ENCODE data around the gene CTNNA2. TPM values are rescaled to one million over a fixed set of nuclear protein-coding genes. Genes with fewer than 3 reads are reported as not detected.

Gene CTNNA2
- total RNA-seq, 1 donor from 2014 or later = not detected

DNA sequence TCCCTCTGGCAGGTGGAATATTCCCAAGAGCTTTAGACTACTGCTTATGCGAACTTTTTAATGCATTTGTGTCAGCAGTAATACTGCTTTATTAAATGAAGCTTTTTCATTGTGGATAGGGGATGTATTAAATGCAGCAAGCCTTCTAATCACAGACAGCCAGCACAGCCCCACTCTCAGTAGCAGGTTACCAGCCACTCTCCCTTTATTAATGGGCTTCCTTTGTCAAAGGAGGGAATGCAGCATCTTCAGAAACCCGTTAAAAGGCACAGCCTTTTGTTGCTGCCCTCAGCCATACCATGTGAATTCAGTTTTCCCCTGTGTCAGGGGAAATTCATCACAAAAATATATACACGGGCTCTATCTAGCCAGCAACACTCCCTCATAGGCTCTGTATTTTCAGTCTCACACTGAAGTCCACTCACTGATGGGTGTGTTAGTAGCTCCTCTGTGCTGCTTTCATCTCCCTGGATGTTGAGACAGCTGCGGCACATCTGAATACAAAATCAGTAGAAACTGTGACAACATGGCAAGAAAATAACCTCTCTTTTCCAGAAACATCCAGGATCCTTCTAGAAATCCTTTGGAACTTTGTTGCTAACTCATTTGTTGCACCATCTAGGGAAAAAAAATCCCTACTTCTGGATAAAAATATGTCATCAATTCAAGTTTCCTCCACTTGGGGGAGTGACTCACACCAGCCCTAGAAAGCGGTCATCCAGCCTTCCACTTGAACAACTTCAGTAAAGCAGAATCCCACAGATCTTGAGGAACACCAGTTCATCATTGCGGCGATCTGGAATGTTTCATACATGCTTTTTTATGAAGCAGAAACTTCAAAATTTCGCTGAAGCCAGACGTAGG, 743.3 kb downstream of the CTNNA2 start:
- no peak for DNase-seq (ENCODE audit: low spot score)

DNA sequence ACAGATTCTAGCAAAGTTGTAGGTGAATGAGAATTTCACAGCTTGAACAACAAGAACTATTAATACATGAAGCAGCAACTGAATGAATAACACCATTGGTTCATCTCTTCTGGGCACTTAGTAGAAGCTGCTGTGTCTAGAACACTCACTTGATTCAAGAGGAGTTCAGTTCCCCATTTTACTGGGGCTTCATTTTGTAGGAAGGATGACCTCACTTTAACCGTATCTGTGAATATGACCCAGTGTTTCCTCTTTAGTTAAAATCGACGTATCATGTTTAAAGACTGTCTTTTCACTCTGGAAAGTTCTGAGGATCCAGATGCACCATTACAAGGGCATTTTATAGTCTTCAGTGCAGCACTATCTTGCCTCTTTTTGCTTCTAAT, 743.9 kb downstream of the CTNNA2 start:
- no peak for DNase-seq (ENCODE audit: low spot score)

DNA sequence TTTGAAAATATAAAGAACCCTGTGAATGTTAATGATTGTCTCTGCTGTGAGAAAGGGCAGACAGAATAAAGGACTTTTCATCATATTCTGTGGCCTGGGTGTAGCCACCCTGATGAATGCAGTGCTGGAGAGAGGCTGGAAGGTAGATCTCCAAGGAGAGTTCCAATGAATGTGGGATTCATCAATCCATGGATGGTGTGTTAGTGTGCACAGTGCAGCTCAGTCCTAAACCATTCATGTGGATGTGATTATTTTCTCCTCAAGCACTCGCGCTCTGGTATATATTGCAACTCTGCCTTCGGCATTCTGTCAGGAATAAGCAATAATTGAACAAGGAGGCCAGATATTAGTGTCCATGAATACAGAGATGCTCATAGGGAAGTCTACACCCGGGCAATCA, 744.6 kb downstream of the CTNNA2 start:
- DNase-seq (ENCODE audit: low spot score) = no peak

DNA sequence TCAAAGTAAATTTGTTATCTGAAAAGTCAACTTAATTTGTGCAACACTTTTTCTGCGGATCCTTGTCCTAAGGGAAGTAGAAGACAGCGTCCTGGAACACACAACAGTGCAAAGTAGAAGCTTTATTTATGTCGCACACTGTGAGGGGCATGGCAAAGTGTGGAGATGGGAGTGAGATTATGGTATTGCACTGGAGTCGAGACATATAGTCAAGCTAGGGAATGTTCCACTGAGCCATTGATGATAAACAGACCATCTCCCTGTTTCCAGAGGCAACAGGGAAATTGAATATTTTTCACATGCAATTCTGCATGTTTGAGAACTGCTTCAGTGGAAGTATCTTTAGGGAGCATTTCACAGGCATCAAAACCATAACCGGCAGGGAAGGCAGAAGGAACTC, 745.5 kb downstream of the CTNNA2 start:
- DNase-seq (ENCODE audit: low spot score) = no peak

DNA sequence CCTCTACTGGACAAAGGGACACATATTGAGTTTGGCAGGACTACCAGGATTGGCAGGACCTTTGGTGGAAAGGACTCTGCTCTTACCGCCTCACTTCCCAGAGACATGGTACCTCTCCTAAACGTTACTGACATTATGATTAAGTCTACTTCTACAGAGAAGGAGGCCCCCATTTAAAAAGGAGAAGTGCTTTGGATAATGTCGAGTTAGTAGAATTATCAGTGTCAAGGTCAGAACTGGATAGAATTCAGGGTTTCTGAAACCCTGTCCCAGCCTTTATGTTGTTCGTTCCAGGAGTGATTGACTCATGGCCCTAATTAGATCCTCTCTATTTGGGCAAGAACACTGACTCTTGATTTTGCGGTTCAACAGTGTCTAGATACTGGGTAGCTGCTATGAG, 745.9 kb downstream of the CTNNA2 start:
- DNase-seq (ENCODE audit: low spot score) = no peak

DNA sequence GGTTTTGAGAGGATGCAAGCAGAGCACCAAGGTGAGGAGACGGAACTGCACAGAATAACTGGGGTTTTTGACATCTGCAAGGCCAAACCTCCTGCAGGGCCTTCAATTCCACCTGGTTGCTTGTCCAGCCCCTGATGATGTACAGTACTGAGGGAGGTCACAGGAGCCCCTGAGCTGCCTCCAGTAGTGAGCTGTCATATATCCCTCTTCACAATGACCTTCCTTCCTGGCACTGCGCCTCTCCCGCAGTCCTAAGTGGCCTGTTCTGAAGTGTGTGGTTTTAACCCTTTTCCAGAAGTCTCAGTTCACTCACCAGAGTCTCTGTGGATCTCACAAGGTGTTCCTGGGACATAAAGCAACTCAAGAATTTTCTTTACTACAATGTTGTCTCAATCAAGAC, 746.4 kb downstream of the CTNNA2 start:
- no peak for DNase-seq (ENCODE audit: low spot score)

DNA sequence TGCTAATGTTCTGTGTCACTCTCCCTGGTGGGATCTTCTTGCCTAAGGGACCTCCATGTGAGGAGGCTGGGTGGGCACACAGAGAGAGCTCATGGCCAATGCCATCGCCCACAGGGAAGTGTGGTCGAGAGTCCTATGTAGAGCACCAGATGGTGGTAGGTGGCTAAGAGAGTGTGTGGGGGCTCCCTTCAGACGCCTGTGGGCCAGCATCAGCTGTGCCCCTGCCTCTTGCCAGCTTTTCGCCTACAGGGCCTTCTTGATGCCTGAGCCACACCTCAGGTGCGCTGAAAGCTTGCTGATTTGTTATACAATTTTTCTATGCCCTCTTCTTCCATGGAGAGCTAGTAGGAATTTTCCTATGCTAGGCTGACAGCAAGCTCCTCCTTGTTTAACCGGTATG, 753.4 kb downstream of the CTNNA2 start:
- no peak for DNase-seq (ENCODE audit: low spot score)

DNA sequence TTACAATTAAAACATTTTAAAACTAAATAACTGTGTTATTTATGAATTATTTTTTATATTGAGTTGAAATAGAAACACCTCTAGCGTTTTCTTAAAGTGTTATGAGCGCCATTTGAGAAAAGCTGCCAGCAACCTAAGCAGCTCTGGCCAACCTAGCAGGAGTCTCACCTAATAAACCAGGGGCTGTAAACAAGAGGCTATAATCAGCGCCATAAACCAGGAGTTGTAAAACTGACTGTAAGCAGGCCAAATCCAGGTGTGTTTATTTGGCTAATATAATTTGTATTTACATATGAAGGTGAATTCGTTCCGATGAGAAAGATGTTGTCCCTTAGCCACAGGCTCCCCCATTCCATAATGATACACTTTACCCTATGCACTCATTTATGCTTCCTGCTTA, 757.0 kb downstream of the CTNNA2 start:
- no peak for DNase-seq (ENCODE audit: low spot score)

DNA sequence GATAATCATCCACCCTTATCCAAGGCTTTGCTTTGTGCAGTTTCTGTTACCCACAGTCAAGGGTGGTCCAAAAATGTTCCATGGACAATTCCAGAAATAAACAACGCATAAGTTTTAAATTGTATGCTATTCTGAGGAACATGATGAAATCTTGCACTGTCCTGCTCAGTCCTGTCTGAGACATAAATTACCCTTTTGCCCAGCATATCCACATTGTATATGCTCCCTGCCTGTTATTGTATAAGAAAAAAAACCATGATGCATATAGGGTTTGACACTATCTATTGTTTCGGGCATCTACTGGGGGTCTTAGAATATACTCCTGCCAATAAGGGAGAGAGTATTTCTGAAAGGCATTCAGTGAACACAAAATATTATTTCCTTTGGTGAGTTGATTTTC, 767.7 kb downstream of the CTNNA2 start:
- no peak for DNase-seq (ENCODE audit: low spot score)

DNA sequence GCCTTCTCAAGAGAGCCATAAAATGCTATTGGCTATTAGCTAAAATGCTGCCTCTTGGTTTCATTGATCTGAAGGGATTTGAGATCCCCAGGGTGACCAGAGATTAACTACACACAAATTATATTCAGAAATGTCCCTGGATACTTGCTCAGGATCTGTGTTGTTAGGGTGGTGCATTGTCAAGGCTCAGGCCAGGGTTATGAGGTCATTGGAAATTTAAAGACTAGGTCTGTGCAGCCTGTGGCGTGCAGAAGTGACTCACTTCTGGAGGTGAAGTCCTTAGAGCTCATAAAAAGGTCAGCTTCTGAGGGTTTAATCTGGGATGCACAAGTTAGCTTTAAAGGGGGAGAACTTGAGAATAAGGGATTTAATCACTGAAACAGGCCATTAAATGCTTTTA, 768.2 kb downstream of the CTNNA2 start:
- DNase-seq (ENCODE audit: low spot score) = no peak

DNA sequence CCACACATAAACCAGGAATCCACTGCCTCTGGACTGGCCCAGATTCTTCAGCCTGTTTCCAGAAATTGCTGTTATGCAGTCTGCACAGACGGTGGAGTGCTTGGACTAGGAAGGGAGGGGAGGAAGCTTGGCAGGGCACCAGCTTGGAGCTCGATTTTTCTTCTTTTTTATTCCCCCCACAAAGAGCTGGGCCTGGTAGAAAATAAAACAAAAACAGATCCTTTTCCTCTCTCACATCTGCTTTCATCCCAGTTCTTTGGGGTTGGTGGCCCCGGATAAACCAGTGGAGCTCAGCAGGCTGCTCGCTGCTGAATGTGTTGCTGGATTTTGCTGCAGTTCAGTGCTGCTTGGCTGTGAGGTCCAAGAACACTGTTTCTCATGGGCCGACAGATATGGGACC, 775.7 kb downstream of the CTNNA2 start:
- no peak for DNase-seq (ENCODE audit: low spot score)

DNA sequence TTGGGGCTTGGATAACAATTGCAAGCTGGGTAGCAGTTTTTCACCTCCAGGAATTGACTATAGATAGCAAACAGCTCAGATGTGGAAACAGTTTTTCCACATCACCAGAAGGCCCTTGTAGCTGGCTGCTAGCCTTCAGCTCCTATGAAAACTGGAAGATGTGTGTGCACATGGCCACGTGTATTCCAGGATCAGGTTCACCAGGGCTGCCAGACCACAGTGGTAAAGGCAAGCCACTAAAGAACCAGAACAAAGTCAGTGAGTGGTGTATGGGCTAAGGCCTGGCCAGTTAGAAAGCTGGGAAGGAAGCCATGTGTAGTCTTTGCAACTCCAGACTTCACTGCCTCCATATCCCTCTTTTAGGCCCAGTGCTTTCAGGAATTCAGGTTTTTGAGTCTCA, 778.8 kb downstream of the CTNNA2 start:
- DNase-seq (ENCODE audit: low spot score) = no peak

DNA sequence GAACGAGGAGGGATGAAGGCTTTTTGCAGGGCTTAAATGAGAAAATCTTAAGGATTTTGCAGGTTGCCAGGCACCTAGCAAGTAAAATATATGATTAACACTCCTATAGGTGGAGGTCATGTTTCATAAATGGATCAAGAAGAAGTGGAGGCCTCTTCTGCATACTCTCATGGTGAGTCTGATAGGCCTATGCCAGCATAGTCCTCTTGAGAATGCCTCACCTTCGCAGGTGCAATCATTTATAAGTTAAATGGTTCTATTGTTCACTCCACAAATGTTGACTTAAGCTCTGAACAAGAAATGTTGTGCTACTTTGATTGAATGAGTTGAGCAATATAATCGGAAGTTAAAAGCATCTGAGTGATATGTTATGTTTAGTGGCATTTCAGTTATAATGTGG, 779.6 kb downstream of the CTNNA2 start:
- no peak for DNase-seq (ENCODE audit: low spot score)

DNA sequence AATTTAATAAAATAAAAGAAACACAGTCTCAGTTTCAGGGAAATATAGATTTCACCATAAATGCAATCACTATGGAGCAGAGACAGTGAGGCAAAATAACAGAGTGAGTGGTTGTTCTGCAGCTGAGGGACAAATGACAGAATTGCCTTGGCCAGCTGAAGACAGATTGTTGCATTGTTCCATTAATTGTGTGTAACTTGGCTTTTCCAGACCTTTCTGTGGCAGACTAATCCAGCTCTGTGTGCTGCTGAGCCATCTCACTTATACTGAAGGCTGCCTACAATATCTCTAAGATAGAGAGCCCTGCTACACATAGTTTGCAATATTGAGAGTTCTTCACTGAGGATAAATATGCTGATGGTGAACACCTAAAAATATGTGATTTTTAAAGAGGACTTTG, 780.2 kb downstream of the CTNNA2 start:
- no peak for DNase-seq (ENCODE audit: low spot score)

DNA sequence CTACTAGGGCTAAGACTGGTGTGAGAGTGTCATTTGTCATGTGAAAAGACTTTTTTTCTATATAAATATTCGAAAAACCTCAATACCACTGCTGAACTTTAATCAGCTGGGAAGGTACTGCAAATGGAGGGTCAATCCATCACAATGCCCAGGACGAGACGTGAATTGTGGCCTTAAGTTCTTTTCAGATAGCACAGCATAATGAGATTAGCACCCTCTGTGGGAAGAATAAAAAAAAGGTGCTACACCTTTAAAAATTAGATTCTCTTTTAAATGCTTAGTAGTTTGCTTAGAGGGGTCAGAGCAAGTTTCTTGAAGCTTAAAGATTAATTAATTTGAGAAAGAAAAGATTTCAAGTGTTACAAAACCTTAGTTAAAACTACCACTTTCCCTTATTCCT, 786.1 kb downstream of the CTNNA2 start:
- no peak for DNase-seq (ENCODE audit: low spot score)

DNA sequence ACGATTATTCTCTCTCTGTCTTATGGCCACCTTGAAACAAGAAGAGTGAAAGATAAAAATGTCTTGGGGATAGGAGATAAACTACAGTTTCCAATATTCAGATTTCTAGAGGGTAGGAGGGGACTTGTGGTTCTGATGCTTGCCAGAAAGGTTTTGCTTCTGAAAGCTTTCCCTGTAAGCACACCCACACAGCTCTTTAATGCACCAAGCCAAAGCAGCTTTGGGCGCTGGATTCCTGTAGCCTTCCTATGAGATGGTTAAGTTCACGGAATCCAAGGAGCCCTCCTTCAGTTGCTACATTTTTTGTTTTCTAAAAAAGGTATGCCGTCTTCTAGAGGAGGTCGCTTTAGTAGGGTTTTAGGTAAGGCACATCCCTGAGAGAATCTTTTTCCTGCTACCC, 786.8 kb downstream of the CTNNA2 start:
- no peak for DNase-seq (ENCODE audit: low spot score)

DNA sequence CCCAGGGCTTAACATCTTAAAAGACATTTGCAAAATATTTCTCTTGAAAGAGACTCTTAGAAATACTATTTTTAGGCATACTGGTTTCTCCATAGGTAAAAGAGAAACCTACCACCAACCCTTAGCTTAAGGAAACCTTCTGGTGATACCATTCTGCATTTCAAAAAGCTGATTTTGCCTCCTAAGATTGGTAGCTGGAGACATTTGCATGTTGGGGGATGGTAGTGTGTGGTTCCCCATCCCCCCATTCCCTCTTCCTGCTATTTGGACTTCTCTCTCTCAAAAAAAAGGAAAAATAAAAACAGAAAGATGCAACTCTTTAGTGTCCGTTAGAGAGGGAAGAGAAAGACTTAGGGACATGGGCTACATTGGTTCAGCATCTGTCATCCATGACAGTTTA, 787.5 kb downstream of the CTNNA2 start:
- DNase-seq (ENCODE audit: low spot score) = no peak

DNA sequence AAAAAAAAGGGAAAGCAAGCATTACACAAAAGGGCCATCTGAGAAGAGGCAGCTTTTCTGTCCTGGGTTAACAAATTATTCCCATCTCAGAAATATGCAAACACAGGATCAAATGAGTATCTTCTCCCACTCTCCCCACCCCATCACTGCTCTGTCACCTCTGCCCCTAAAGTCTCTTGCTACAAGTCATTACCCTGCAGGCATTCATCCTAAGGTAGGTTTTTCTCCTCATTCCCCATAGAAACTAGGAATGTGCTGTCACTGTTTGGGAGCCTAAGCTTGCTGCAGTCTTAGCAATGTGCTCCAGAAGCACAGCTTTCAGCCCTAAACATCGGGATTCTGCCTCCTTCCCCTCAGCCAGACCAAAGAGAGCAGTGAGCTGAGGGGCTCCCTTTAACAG, 788.1 kb downstream of the CTNNA2 start:
- no peak for DNase-seq (ENCODE audit: low spot score)

DNA sequence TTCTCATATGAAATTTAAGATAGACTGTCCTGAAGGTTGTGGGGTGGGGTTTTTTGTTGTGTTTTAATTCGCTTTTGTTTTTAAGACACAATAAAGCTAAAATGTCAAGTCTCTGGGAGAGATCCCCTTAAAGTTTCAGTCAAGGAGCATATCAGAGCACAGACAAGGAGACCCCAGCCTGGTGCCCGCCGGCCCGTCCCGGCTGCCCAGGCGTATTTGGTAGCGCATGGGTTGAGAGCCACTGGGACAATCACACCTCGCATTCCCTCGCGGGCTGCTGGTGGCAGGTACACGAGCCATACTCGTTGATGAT, 789.1 kb downstream of the CTNNA2 start:
- DNase-seq (ENCODE audit: low spot score) = no peak

DNA sequence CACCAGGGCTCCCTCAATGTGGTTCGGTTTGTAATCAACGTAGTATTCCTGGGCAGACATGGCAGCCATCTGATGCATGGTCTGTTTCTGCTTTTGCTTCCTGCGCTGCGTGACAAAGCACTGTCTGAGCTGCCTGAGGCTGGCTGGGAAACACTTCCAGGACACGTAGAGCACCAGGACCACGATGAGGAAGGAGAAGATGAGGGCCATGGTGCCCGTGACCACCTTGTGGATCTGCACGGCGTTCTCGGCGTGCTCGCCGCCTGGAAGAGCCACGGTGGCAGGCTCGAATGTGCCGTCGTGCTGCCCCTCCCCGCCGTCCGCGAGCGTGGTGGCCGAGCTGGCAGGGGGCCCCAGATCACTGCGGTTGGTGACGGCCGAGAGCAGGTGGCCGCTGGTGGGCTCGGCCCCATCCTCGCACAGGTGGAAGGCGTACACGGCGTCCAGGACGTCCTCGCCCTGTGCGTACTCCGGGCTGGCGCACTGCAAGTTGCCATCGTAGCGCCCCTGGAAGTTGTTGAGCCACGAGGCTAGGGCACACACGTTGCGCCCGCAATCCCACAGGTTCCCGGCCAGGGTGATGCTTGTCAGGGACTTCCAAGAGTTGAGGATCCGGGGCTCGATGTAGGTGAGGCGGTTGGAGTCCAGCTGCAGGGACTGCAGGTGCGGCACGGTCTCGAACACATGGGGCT, 789.6 kb downstream of the CTNNA2 start:
- DNase-seq (ENCODE audit: low spot score) = no peak

DNA sequence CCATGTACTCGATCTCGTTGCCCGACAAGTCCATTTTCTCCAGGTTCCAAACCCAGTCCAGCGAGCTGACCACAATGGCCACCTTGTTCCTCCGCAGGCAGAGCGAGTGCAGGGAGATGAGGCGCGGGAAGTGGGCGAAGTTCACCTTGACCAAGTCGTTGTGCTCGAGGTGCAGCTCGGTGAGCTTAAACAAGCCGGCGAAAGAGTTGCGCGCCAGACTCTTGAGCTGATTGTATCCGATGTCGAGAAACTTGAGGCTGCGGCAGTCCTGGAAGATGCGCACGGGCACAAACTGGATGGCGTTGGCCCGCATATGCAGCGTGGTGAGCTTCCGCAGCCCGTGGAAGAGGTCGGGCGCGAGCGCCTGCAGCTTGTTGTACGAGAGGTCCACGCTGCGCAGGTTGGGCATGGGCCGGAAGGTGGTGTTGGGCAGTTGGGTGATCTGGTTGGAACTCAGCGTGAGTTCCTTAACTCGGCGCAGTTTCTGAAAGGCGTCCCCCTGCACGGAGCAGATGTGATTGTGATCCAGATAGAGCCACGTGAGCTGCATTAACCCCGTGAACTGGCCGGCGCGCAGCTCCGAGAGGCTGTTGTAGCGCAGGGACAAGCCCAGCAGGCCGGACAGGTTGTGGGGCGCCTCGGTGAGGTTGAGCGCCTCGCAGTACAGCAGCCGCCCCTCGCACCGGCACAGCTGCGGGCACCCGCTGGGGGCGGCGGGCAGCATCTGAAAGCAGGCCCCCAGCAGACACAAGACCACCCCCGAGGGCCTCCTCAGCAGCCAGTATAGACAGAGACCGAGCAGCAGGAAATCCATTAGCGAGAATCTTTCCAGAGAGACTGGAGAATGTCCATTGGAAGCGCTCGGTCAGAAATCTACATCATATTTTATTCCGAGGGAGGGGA, 790.4 kb downstream of the CTNNA2 start:
- DNase-seq (ENCODE audit: low spot score) = no peak

Measured in mesenteric fat pad (tissue), 1 donor.